Astrocyte (in vitro differentiated cells and primary cell): ENCODE measurements around the gene FES. TPM values are rescaled to one million over a fixed set of nuclear protein-coding genes. Genes with fewer than 3 reads are reported as not detected.

Experiments used
- DNase-seq: peaks from one replicate; pipeline ENCODE4 v3.0.0-alpha.2; 2010; ENCODE audit warnings: low read depth
- FAIRE-seq: peaks from 2 replicates; lab custom pipeline; 2011; peaks lifted over from hg19 to GRCh38; lab: Jason Lieb, UNC
- H2AFZ ChIP-seq: 2 replicates; pipeline ENCODE4 v1.6.0; 2012; ENCODE audit warnings: low read depth, low read length, inconsistent platforms
- H3K27ac ChIP-seq: 2 replicates; pipeline ENCODE4 v1.5.1; 2011; ENCODE audit warnings: low read depth, low read length, inconsistent platforms
- H3K27me3 ChIP-seq: 2 replicates; pipeline ENCODE4 v1.6.0; 2011; ENCODE audit warnings: low read length, inconsistent platforms; ENCODE audit not compliant: insufficient read depth
- H3K36me3 ChIP-seq: 2 replicates; pipeline ENCODE4 v1.5.1; 2011; ENCODE audit warnings: low read length, inconsistent platforms; ENCODE audit not compliant: insufficient read depth
- H3K4me1 ChIP-seq: 2 replicates; pipeline ENCODE4 v1.5.1; 2011; ENCODE audit warnings: low read length, inconsistent platforms; ENCODE audit not compliant: insufficient read depth
- H3K4me2 ChIP-seq: 2 replicates; pipeline ENCODE4 v1.6.0; 2012; ENCODE audit warnings: low read length, inconsistent platforms
- H3K4me3 ChIP-seq: 2 replicates; pipeline ENCODE4 v1.5.1; 2011; ENCODE audit warnings: low read depth, mild to moderate bottlenecking, low read length, inconsistent platforms; ENCODE audit not compliant: insufficient read depth
- H3K79me2 ChIP-seq: 2 replicates; pipeline ENCODE4 v1.6.0; 2012; ENCODE audit warnings: mild to moderate bottlenecking, low read length, inconsistent platforms; ENCODE audit not compliant: insufficient read depth
- H3K9ac ChIP-seq: 2 replicates; pipeline ENCODE4 v1.6.0; 2012; ENCODE audit warnings: mild to moderate bottlenecking, low read length, inconsistent platforms
- H3K9me3 ChIP-seq: 2 replicates; pipeline ENCODE4 v1.5.1; 2012; ENCODE audit warnings: low read depth, mild to moderate bottlenecking, low read length, inconsistent platforms; ENCODE audit not compliant: insufficient read depth
- H4K20me1 ChIP-seq: 2 replicates; pipeline ENCODE4 v1.6.0; 2012; ENCODE audit warnings: low read length, inconsistent platforms; ENCODE audit not compliant: insufficient read depth
- H3K27ac Mint-ChIP-seq: one replicate; pipeline ENCODE4 v1.8.0; 2021; ENCODE audit warnings: mild to moderate bottlenecking, mixed read lengths; ENCODE audit not compliant: unreplicated experiment
- H3K27me3 Mint-ChIP-seq: one replicate; pipeline ENCODE4 v1.8.0; 2021; ENCODE audit warnings: low read depth, mixed read lengths; ENCODE audit not compliant: unreplicated experiment
- H3K36me3 Mint-ChIP-seq: one replicate; pipeline ENCODE4 v1.8.0; 2021; ENCODE audit warnings: low read depth, mixed read lengths; ENCODE audit not compliant: unreplicated experiment
- H3K4me1 Mint-ChIP-seq: one replicate; pipeline ENCODE4 v1.8.0; 2021; ENCODE audit warnings: low read depth, mixed read lengths; ENCODE audit not compliant: unreplicated experiment
- H3K4me3 Mint-ChIP-seq: one replicate; pipeline ENCODE4 v1.8.0; 2021; ENCODE audit warnings: mild to moderate bottlenecking, moderate library complexity, mixed read lengths; ENCODE audit not compliant: unreplicated experiment
- H3K9me3 Mint-ChIP-seq: one replicate; pipeline ENCODE4 v1.8.0; 2021; ENCODE audit warnings: mild to moderate bottlenecking, mixed read lengths; ENCODE audit not compliant: unreplicated experiment
- CTCF ChIP-seq: IDR thresholded peaks from 2 replicates; pipeline ENCODE4 v1.5.1; 2011; ENCODE audit warnings: low read depth, mild to moderate bottlenecking, inconsistent platforms, low read length, moderate library complexity; ENCODE audit not compliant: insufficient read depth
- EZH2 ChIP-seq: IDR thresholded peaks from 2 replicates; pipeline ENCODE4 v1.6.1; 2012; ENCODE audit warnings: mild to moderate bottlenecking, low read length, inconsistent platforms; ENCODE audit not compliant: insufficient read depth
- total RNA-seq: library from RNA; stranded (reverse); gene quantifications from 2 replicates; pipeline ENCODE4 v1.2.1, GENCODE V29; 2021

FES gene
- total RNA-seq, 1 donor from 2014 or later: 7.2 TPM

- no peak for FAIRE-seq
- Histone ChIP-seq H3K36me3 (no peaks in the 10 kb centered on the region), H3K4me1 (no peaks in the 10 kb centered on the region), H3K27me3 (no peaks in the 10 kb centered on the region), H3K4me3 (no peak overlapping the region), H4K20me1 (no peaks in the 10 kb centered on the region), H3K9me3 (no peaks in the 10 kb centered on the region), H2AFZ (no peak overlapping the region), H3K79me2 (no peaks in the 10 kb centered on the region), H3K27ac (no peak overlapping the region), H3K4me2 (no peak overlapping the region), H3K9ac (no peak overlapping the region)
- TF ChIP-seq CTCF: no peak
- TF ChIP-seq EZH2: no peak
- Mint-ChIP-seq H3K27me3 (peaks cover 2% of the 10 kb centered on the region), H3K36me3 (peaks cover 8% of the 10 kb centered on the region), H3K4me1 (no peaks in the 10 kb centered on the region), H3K9me3 (no peaks in the 10 kb centered on the region), H3K27ac (no peak overlapping the region), H3K4me3 (no peak overlapping the region)
- DNase-seq: no peak
Measured at GRCh38 chr15:90891346-90891949, 7.1 kb downstream of the FES start.

GRCh38 chr15:90892023-90892422 is 7.7 kb downstream of the FES start:
- no peaks in the 10 kb centered on the region for H4K20me1 ChIP-seq
- no peaks in the 10 kb centered on the region for H3K27me3 ChIP-seq
- no peak overlapping the region for H3K9ac ChIP-seq
- no peaks in the 10 kb centered on the region for H3K79me2 ChIP-seq
- H3K4me1 ChIP-seq: no peaks in the 10 kb centered on the region
- no peak overlapping the region for H3K4me2 ChIP-seq
- no peaks in the 10 kb centered on the region for H3K9me3 ChIP-seq
- no peak for FAIRE-seq
- no peaks in the 10 kb centered on the region for H3K4me1 Mint-ChIP-seq
- H2AFZ ChIP-seq: no peak overlapping the region
- no peak overlapping the region for H3K4me3 ChIP-seq
- no peak overlapping the region for H3K27ac Mint-ChIP-seq
- no peaks in the 10 kb centered on the region for H3K9me3 Mint-ChIP-seq
- no peaks in the 10 kb centered on the region for H3K36me3 ChIP-seq
- H3K4me3 Mint-ChIP-seq: no peak overlapping the region
- H3K27me3 Mint-ChIP-seq: peaks cover 2% of the 10 kb centered on the region
- TF ChIP-seq EZH2 (no peak), CTCF (no peak)
- DNase-seq: no peak
- H3K27ac ChIP-seq: no peak overlapping the region
- peaks cover 8% of the 10 kb centered on the region for H3K36me3 Mint-ChIP-seq

- Histone ChIP-seq H3K9ac (no peak overlapping the region), H3K9me3 (no peaks in the 10 kb centered on the region), H3K79me2 (no peaks in the 10 kb centered on the region), H2AFZ (no peak overlapping the region), H4K20me1 (no peaks in the 10 kb centered on the region), H3K27ac (no peak overlapping the region), H3K27me3 (no peaks in the 10 kb centered on the region), H3K4me3 (no peak overlapping the region), H3K4me2 (no peak overlapping the region), H3K36me3 (no peaks in the 10 kb centered on the region), H3K4me1 (no peaks in the 10 kb centered on the region)
- DNase-seq (no peak), FAIRE-seq (no peak)
- Mint-ChIP-seq H3K9me3 (no peaks in the 10 kb centered on the region), H3K4me1 (no peaks in the 10 kb centered on the region), H3K36me3 (peaks cover 8% of the 10 kb centered on the region), H3K4me3 (no peak overlapping the region), H3K27ac (no peak overlapping the region), H3K27me3 (peaks cover 2% of the 10 kb centered on the region)
- TF ChIP-seq CTCF: no peak
- no peak for TF ChIP-seq EZH2
Measured at GRCh38 chr15:90892498-90893174, 8.3 kb downstream of the FES start.
